Gastroesophageal sphincter (tissue), 3 donors: Measurements from ENCODE around the gene PEA15.

Source experiments
- CTCF ChIP-seq, 4 experiments: fragments of 200-600 bp in 2 of 4; fragments of 450-650 bp in 2 of 4; sonication (generic) in 1 of 4; IDR thresholded peaks; one replicate each; pipeline ENCODE4 v1.5.1; 2017 to 2019; ENCODE audit warnings: antibody characterized with exemption in 4 of 4, mild to moderate bottlenecking in 2 of 4, moderate library complexity in 2 of 4
- POLR2A ChIP-seq, 2 donors: fragments of 450-650 bp; IDR thresholded peaks; one replicate each; pipeline ENCODE4 v1.6.1; 2017; ENCODE audit warnings: antibody characterized with exemption in 2 of 2, mild to moderate bottlenecking in 2 of 2, moderate library complexity in 1 of 2

- TF ChIP-seq CTCF (IDR thresholded peaks at IDR 0.05) (no peak), POLR2A (IDR thresholded peaks at IDR 0.05) (no peak)
Observed at GRCh38 chr1:160204526-160205241, 500 bp upstream of the PEA15 start.
